ENCODE results near the gene PUM2. TPM values are rescaled to one million over a fixed set of nuclear protein-coding genes. Genes with fewer than 3 reads are reported as not detected.

Gene PUM2
- total RNA-seq, 1 donor from 2014 or later, result 69.8 TPM

- Histone ChIP-seq H3K9me3 (replicated peaks) (no peaks in the 10 kb centered on the region), H3K4me1 (peaks cover 18% of the 10 kb centered on the region), H3K27ac (replicated peaks) (no peak overlapping the region), H3K27me3 (ENCODE audit: low read depth) (peaks cover 32% of the 10 kb centered on the region), H3K36me3 (no peaks in the 10 kb centered on the region), H3K4me3 (no peak overlapping the region)
- TF ChIP-seq CTCF (IDR thresholded peaks at IDR 0.05; ENCODE audit: borderline replicate concordance), result no peak
- intact Hi-C loops (cut with micrococcal nuclease), result no loop called here
- DNase-seq, result no peak
These were observed 130.8 kb downstream of the PUM2 start for GRCh38 chr2:20219763-20220380.

GRCh38 chr2:20218331-20219320 is 132.0 kb downstream of the PUM2 start:
- Histone ChIP-seq H3K4me3 (no peak overlapping the region), H3K27ac (replicated peaks) (no peak overlapping the region), H3K9me3 (replicated peaks) (no peaks in the 10 kb centered on the region), H3K4me1 (peaks cover 7% of the 10 kb centered on the region), H3K36me3 (no peaks in the 10 kb centered on the region), H3K27me3 (ENCODE audit: low read depth) (peaks cover 22% of the 10 kb centered on the region)
- no peak for DNase-seq
- TF ChIP-seq CTCF (IDR thresholded peaks at IDR 0.05; ENCODE audit: borderline replicate concordance), result no peak
- intact Hi-C loops (cut with micrococcal nuclease), result no loop called here

- no peak overlapping the region for H3K27ac ChIP-seq (replicated peaks)
- TF ChIP-seq CTCF (IDR thresholded peaks at IDR 0.05; ENCODE audit: borderline replicate concordance), result no peak
- H3K27me3 ChIP-seq (ENCODE audit: low read depth), result peaks cover 9% of the 10 kb centered on the region
- no peaks in the 10 kb centered on the region for H3K9me3 ChIP-seq (replicated peaks)
- H3K36me3 ChIP-seq, result no peaks in the 10 kb centered on the region
- no peak for DNase-seq
- no peaks in the 10 kb centered on the region for H3K4me1 ChIP-seq
- intact Hi-C loops (cut with micrococcal nuclease), result no loop called here
- no peak overlapping the region for H3K4me3 ChIP-seq
These were observed 133.3 kb downstream of the PUM2 start for GRCh38 chr2:20217041-20217970.

- no peaks in the 10 kb centered on the region for H3K9me3 ChIP-seq (replicated peaks)
- no peaks in the 10 kb centered on the region for H3K4me1 ChIP-seq
- no peak overlapping the region for H3K27ac ChIP-seq (replicated peaks)
- intact Hi-C loops (cut with micrococcal nuclease), result no loop called here
- TF ChIP-seq CTCF (IDR thresholded peaks at IDR 0.05; ENCODE audit: borderline replicate concordance), result no peak
- DNase-seq, result no peak
- H3K27me3 ChIP-seq (ENCODE audit: low read depth), result no peaks in the 10 kb centered on the region
- no peak overlapping the region for H3K4me3 ChIP-seq
- no peaks in the 10 kb centered on the region for H3K36me3 ChIP-seq
These were observed 134.3 kb downstream of the PUM2 start for GRCh38 chr2:20216130-20217025.

All from left ventricle myocardium inferior (tissue), 1 donor.